ENCODE results near the gene LRTM2. TPM values are rescaled to one million over a fixed set of nuclear protein-coding genes. Genes with fewer than 3 reads are reported as not detected.

LRTM2 gene
- total RNA-seq, result not detected in 2 replicates

GRCh38 chr12:1820191-1820895 lies at the start of gene LRTM2:
TSS of gene LRTM2 (plus strand) at chr12:1820565. CDS start at chr12:1828149, 7,584 bp downstream.
- CTCF ChIA-PET, result no interaction called here
- Mint-ChIP-seq H3K4me1 (no peaks in the 10 kb centered on the region), H3K4me3 (no peak within 1 kb of the TSS), H3K9me3 (no peaks in the 10 kb centered on the region), H3K27ac (no peak within 1 kb of the TSS), H3K36me3 (ENCODE audit: low read depth) (no peaks in the 10 kb centered on the region), H3K27me3 (peaks cover 40% of the 10 kb centered on the region)
- intact Hi-C loops (cut with micrococcal nuclease), result no loop called here
- no peak for DNase-seq
- POLR2A ChIA-PET, result no interaction called here
- no peak for ATAC-seq (ENCODE audit: low read depth)
- no peak for TF ChIP-seq CTCF (IDR thresholded peaks at IDR 0.05)

GRCh38 chr12:1773937-1774655 lies 46.3 kb upstream of the LRTM2 start:
- Mint-ChIP-seq H3K4me1 (no peaks in the 10 kb centered on the region), H3K4me3 (no peak overlapping the region), H3K9me3 (no peaks in the 10 kb centered on the region), H3K27ac (no peak overlapping the region), H3K36me3 (ENCODE audit: low read depth) (peaks cover 60% of the 10 kb centered on the region), H3K27me3 (no peaks in the 10 kb centered on the region)
- TF ChIP-seq CTCF (IDR thresholded peaks at IDR 0.05), result no peak
- ATAC-seq (ENCODE audit: low read depth) (no peak), DNase-seq (no peak)
- intact Hi-C loops (cut with micrococcal nuclease), result no loop called here
- ChIA-PET CTCF (no interaction called here), POLR2A (no interaction called here)

GRCh38 chr12:1776170-1776921 lies 44.0 kb upstream of the LRTM2 start:
- TF ChIP-seq CTCF (IDR thresholded peaks at IDR 0.05), result no peak
- Mint-ChIP-seq H3K9me3 (no peaks in the 10 kb centered on the region), H3K27me3 (no peaks in the 10 kb centered on the region), H3K27ac (no peak overlapping the region), H3K4me3 (no peak overlapping the region), H3K36me3 (ENCODE audit: low read depth) (peaks cover 67% of the 10 kb centered on the region), H3K4me1 (no peaks in the 10 kb centered on the region)
- intact Hi-C loops (cut with micrococcal nuclease), result no loop called here
- ChIA-PET CTCF (interaction anchor here (1.2 kb wide), 1 partner anchor 163 kb away, joined by 5 read pairs; no protein-coding TSS in a partner anchor), POLR2A (no interaction called here)
- ATAC-seq (ENCODE audit: low read depth), result no peak
- no peak for DNase-seq

DNA sequence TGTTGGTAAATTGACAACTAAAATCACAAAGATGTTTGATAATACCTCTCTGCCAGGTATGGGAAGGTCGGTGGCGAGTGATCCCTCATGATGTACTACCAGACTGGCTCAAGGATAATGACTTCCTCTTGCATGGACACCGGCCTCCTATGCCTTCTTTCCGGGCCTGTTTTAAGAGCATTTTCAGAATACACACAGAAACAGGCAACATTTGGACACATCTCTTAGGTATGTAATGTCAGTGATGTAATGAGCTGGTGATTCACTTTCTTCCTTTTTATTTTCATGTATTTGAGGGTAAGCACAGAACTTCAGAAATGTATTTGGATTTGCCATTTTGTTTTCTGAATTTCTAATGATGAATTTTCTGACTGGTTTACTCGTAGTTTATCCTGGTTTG lies 42.6 kb upstream of the LRTM2 start:
- H3K36me3 Mint-ChIP-seq (ENCODE audit: low read depth), result peaks cover 63% of the 10 kb centered on the region
- no peak for TF ChIP-seq CTCF (IDR thresholded peaks at IDR 0.05)
- H3K9me3 Mint-ChIP-seq, result no peaks in the 10 kb centered on the region
- POLR2A ChIA-PET, result no interaction called here
- ATAC-seq (ENCODE audit: low read depth) (no peak), DNase-seq (no peak)
- no peaks in the 10 kb centered on the region for H3K4me1 Mint-ChIP-seq
- H3K4me3 Mint-ChIP-seq, result no peak overlapping the region
- no peak overlapping the region for H3K27ac Mint-ChIP-seq
- no peaks in the 10 kb centered on the region for H3K27me3 Mint-ChIP-seq
- CTCF ChIA-PET, result no interaction called here
- intact Hi-C loops (cut with micrococcal nuclease), result no loop called here

DNA sequence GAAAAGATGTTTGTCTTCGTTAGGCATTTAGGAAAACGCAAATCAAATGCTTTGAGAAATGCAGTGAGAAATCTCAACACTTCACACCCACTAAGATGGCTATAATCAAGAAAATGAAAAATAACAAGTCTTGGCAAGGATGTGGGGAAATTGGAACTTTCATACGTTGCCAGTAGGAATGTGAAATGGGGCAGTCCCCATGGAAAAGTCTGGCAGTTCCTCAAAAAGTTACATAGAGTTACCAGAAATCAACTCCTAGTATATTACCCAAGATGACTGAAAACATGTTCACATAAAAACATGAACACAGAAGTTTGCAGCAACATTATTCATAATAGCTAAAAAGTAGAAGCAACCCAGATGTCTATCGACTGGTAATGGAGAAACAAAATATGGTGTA lies 41.5 kb upstream of the LRTM2 start:
- intact Hi-C loops (cut with micrococcal nuclease), result no loop called here
- CTCF ChIA-PET, result no interaction called here

More for the DNA sequence above, 41.5 kb upstream of the LRTM2 start:
- ATAC-seq (ENCODE audit: low read depth), result no peak
- DNase-seq, result no peak
- Mint-ChIP-seq H3K4me3 (no peak overlapping the region), H3K9me3 (no peaks in the 10 kb centered on the region), H3K36me3 (ENCODE audit: low read depth) (peaks cover 64% of the 10 kb centered on the region), H3K4me1 (no peaks in the 10 kb centered on the region), H3K27ac (no peak overlapping the region), H3K27me3 (no peaks in the 10 kb centered on the region)
- POLR2A ChIA-PET, result no interaction called here
- TF ChIP-seq CTCF (IDR thresholded peaks at IDR 0.05), result no peak

All from activated B cell treated with CpG ODN at 0.5 μM for 24 hours (primary cell).